Hippocampal formation (tissue), 2 donors: ENCODE results near the gene RTL9.

Experiments
- DNase-seq, 2 donors: peaks; one replicate each; lab custom pipeline; 2025; lab: John Stamatoyannopoulos, UW

Gene RTL9

DNA sequence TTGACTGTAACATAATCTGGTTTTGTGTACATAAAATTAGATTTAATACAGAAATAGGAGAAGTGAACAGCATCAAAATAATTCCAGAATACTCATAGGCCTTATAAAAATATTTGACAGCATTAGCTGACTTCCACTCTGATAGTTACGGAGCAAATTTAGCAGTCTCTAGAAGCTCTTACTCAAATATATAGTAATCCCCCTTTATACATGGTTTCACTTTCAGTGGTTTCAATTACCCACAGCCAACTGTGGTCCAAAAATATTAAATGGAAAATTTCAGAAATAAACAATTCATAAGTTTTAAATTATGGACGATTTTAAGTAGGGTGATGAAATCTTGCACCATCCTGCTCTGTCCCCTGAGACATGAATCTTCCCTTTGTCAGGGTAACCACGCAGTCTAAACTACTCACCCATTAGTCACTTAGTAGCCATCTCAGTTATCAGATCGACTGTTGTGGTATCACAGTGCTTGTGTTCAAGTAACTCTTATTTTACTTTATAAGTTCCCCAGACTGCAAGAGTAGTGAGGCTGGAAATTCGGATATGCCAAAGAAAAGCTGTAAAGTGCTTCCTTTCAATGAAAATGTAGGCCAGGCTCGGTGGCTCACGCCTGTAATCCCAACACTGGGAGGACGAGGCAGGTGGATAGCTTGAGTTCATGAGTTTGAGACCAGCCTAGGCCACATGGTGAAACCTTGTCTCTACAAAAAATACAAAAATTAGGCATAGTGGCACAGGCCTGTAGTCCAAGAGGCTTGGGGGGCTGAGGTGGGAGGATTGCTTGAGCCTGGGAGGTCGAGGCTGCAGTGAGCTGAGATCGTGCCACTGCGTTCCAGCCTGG, 17.2 kb upstream of the RTL9 start:
- no peak for DNase-seq

DNA sequence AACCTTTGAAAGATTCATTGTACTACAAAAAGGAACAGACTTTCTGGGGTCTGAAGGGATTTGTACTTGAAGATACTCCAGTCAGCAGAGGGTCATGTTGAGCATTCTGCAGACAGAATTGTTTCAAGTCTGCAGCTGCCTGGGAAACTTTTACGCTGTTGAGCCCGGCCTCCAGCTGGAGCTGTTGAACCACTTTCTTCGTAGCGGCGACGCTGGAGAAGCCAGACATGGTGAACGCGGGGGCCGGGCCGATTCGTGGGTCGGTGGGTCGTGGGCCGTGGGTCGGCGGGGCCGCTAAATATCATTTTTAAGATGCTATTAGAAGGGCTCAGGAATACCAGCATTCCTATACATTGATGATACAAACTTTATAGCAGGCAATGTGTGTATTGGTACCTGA, 12.0 kb upstream of the RTL9 start:
- no peak for DNase-seq

DNA sequence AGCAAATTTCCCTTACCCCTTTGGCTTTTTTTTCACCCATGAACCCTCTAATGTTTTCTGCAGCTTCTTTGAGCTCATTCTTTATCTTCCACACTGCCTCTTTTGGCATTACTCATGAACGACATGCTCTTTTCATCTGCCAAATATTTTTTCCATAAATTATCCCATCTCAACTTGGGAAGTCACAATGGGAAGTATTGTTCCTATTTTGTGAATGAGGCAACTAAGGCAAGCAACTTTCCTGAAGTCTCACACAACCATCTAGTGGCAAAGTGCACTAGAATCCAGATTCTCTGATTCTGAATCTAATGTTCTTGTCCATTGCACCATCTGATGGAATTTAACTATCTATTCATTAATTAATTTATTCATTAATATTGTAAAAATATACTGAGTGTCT, 625 bp downstream of the RTL9 start:
- DNase-seq = peak in 1 of 2 donors; percentile 13

- no peak for DNase-seq
Observed at GRCh38 chrX:110363244-110363643, 4.6 kb downstream of the RTL9 start.

DNA sequence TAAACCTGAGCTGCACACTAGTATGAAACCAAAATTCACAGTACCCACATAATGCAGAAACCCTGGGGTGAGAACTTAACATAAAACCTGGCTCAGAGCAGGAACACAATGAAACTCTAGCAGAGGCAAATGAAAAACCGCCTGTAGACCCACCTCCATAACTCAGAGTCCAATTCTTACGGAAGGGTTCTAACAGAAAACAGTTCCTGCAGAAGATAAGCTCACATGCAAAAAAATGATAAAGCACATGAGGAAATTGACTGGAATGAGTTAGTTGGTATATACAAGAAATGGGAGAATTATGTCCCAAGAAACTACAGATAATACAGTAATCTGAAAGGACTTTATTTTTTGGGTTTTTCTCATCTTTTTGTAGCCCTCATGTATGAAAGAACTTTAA, 14.7 kb downstream of the RTL9 start:
- DNase-seq = no peak

DNA sequence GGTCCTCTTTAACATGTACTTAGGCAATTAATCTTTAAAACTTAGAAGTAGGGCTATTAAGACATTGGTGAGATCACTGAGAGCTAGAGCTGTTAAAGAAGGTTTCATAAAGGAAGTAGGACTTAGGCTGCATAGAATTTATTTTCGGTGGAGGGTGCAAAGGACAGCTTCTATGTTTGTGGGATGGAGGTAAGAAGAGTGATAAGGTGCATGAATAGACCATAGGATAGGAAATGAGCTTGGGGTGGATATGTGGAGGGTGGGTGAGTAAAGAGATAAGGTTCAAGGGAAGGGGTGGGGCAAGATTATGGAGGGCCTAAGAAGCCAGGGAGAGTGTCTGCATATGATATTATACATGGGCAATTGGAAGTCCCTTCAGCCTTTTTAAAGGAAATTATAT, 15.9 kb downstream of the RTL9 start:
- DNase-seq = no peak

DNA sequence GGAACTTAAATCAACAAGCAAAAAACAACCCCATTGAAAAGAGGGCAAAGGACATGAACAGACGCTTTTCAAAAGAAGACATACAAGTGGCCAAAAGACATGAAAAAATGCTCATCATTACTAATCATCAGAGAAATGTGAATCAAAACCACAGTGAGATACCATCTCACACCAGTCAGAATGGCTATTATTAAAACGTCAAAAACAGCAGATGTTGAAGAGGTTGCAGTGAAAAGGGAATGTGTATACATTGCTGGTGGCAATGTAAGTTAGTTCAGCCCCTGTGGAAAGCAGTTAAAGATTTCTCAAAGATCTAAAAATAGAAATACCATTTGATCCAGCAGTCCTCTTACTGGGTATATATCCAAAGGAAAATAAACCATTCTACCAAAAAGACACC, 22.6 kb downstream of the RTL9 start:
- DNase-seq = no peak

DNA sequence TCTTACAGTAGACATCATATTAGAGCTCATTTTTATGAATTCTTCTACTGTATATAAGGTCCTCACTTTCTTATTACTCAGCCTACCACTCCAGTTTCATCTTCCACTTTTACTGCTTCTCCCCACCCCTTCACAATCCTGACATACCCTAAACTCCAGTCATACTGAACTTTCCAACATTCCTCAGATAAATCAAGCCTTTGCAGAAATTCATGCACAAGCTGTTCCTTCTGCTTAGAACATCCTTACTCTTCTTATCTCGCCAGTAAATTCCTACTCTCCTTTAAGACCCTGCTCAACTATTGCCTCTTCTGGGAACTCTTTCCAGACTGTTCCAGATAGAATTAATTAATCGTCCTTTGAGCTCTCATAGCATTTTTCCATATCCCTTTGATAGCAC, 24.8 kb downstream of the RTL9 start:
- no peak for DNase-seq

GRCh38 chrX:110384490-110384889, 25.8 kb downstream of the RTL9 start:
- no peak for DNase-seq

- DNase-seq = no peak
Observed at GRCh38 chrX:110389570-110389969, 30.9 kb downstream of the RTL9 start.

DNA sequence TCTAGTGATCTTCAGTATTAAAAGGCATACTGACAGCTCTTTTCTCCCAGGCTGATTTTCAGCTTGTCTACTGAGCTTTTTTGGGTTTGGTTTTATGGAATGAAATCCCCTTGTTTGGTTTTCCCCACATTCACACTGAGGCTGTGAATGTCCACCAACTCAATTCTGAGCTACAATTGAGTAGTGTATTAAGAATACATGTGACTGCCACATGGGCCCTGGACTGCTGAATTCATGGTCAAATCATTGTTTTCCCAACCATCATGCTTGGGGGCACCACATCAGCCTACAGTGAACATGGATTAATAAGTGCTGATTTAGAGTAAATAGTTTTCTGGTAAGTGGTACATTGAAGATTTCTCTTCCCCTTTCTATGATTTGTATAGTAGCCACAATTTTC, 32.4 kb downstream of the RTL9 start:
- DNase-seq = no peak

DNA sequence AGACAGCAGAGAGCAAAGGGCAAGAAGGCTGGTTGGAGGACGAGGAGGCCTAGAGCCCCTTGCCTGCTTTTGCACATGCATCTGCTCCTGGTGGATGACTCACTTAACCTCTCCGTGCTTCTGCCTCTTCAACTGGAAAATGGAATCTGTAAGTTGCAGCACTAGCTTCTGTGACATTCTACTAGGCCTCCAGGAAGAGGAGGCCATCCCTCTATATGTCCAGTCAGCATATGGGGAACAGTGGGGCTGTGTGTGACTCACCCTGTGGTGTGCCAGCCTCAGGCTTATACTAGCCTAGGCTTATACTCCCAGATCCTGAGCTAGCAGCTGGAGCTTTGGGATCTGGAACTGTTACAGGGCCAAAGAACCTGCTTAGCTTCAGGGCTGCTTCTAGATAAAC, 36.0 kb downstream of the RTL9 start:
- DNase-seq = no peak

- no peak for DNase-seq
Observed at GRCh38 chrX:110395877-110396276, 37.2 kb downstream of the RTL9 start.

GRCh38 chrX:110396735-110397134, 38.1 kb downstream of the RTL9 start:
- no peak for DNase-seq

- no peak for DNase-seq
Observed at GRCh38 chrX:110397339-110397738, 38.7 kb downstream of the RTL9 start.

- DNase-seq = no peak
Observed at GRCh38 chrX:110397904-110398303, 39.3 kb downstream of the RTL9 start.

GRCh38 chrX:110399497-110399896, 40.8 kb downstream of the RTL9 start:
- no peak for DNase-seq

- no peak for DNase-seq
Observed at GRCh38 chrX:110399966-110400365, 41.3 kb downstream of the RTL9 start.

- no peak for DNase-seq
Observed at GRCh38 chrX:110401135-110401534, 42.5 kb downstream of the RTL9 start.

DNA sequence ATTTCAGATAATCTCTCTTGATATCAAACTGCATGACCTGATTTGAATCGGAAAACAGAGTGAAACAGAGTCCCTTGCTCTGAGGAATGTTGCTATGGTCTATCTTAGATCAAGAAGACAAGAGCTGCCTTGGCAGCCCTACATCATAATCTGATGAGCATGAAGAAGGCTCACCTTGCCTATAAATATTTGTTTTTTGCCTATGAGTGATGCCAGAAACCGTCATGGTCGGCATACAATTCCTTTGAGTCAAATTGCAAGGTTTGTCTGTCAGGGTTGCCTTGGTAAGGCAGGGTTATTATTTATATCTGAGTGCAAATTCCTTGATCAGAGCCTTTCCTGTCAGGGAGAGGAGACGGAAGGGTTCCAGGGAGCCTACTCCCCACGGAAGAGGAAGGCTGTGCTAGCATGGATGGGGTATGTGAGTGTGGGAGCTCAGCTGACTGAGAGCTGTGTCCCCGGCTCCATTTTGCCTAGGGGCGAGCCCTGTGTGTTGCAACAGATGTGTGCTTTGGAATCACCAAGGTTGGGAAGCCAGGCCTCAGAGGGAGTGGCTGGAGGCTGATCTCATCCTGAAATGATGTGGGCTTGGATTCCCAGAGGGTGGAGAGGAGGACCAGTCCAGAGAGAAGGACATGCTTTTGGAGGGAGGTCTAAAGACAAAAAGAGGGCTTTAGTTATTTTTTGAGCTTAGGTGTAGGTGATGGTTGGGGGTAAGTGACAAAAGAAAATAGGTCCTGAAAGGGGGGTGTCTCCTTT, 43.6 kb downstream of the RTL9 start:
- no peak for DNase-seq

DNA sequence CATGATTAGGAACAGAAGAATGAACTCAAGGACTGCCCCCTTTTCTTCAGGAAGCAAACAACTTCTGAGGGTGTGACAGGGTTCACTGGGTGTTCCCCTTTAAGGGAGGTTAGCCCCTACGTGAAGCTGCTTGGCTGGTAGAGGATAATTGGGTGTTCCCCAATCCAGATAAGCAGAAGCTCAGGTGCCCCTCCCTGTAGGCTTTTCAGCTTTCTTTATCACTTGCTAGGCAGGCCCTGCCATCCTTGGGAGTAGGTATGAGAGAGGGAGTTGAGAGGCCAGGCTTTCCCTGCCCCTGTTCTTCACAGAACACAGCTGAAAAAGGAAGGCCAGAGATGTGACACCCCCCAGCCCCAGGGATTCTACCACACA, 44.2 kb downstream of the RTL9 start:
- no peak for DNase-seq

GRCh38 chrX:110403441-110404238, 45.0 kb downstream of the RTL9 start:
- DNase-seq = no peak

DNA sequence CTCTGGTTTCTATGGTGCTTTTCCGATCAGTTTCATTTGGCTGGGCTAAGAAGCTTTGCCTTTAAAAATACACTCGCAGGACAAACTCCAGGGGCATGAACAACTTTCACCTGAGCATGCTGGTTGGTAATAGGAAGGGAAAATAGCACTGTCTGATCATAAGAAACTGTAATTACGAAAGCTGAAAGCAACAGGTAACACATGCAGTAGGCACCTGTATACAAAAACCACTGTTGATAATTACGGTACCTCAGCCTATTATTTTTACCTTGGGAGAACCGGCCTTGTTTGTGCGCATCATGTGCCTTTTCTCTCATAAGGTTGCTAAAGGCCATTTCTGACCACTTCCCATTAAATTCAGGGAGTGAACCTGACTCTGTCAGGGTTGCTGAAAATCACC, 45.7 kb downstream of the RTL9 start:
- DNase-seq = no peak
